ENCODE results near the gene ZNF750.

ZNF750 gene

DNA sequence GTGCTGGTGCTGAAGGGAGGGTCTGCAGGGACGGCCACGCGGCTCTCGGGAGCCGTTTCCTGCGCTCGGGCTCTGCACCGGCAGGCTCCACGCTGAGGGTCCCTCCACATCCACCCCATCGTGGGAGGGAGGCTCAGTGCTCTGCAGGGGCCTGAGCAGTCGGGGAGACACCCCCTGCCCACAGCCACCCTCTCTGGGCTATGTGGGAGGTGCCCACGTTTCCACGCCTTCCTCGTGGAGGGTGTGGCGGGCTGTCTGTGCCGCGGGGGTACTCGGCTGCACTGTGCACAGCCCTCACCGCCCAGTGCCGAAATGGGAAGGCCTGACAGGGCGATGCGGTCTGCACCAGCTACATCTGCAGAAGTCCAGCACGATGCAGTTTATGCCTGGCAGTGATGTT, 25.5 kb upstream of the ZNF750 start:
- no peaks in the 10 kb centered on the region for H3K27me3 ChIP-seq (replicated peaks; ENCODE audit: insufficient read depth, low read length)
- H3K4me3 ChIP-seq (ENCODE audit: low read length), result no peak overlapping the region
- H3K4me2 ChIP-seq (ENCODE audit: low read depth, low read length), result no peak overlapping the region
- H3K27ac ChIP-seq (ENCODE audit: low read length), result no peak overlapping the region
- DNase-seq, result no peak
- H3K9me2 ChIP-seq (replicated peaks; ENCODE audit: insufficient read depth, low read length), result no peaks in the 10 kb centered on the region
- no peak for TF ChIP-seq EZH2 (optimal IDR thresholded peaks at IDR 0.05; ENCODE audit: low read depth, low read length)
- TF ChIP-seq, protein P1, sequence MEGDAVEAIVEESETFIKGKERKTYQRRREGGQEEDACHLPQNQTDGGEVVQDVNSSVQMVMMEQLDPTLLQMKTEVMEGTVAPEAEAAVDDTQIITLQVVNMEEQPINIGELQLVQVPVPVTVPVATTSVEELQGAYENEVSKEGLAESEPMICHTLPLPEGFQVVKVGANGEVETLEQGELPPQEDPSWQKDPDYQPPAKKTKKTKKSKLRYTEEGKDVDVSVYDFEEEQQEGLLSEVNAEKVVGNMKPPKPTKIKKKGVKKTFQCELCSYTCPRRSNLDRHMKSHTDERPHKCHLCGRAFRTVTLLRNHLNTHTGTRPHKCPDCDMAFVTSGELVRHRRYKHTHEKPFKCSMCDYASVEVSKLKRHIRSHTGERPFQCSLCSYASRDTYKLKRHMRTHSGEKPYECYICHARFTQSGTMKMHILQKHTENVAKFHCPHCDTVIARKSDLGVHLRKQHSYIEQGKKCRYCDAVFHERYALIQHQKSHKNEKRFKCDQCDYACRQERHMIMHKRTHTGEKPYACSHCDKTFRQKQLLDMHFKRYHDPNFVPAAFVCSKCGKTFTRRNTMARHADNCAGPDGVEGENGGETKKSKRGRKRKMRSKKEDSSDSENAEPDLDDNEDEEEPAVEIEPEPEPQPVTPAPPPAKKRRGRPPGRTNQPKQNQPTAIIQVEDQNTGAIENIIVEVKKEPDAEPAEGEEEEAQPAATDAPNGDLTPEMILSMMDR (IDR thresholded peaks at IDR 0.05; ENCODE audit: low read length), result no peak
- TF ChIP-seq EZH2phosphoT487 (IDR thresholded peaks at IDR 0.05; ENCODE audit: low read length), result no peak
- H3F3A ChIP-seq (ENCODE audit: insufficient read depth, low read length), result peaks cover 18% of the 10 kb centered on the region
- no peak overlapping the region for H3K9ac ChIP-seq (ENCODE audit: low read length)
- H3K4me1 ChIP-seq (ENCODE audit: low read length), result peaks cover 24% of the 10 kb centered on the region
- H3K79me2 ChIP-seq (ENCODE audit: low read length), result peaks cover 16% of the 10 kb centered on the region
- H3K9me3 ChIP-seq (replicated peaks; ENCODE audit: insufficient read depth, low read length), result no peaks in the 10 kb centered on the region
- H3K36me3 ChIP-seq (replicated peaks; ENCODE audit: insufficient read depth, low read length), result no peaks in the 10 kb centered on the region
- no peak overlapping the region for H2AFZ ChIP-seq (ENCODE audit: low read length)
- H4K20me1 ChIP-seq (ENCODE audit: insufficient read depth, low read length), result no peaks in the 10 kb centered on the region

DNA sequence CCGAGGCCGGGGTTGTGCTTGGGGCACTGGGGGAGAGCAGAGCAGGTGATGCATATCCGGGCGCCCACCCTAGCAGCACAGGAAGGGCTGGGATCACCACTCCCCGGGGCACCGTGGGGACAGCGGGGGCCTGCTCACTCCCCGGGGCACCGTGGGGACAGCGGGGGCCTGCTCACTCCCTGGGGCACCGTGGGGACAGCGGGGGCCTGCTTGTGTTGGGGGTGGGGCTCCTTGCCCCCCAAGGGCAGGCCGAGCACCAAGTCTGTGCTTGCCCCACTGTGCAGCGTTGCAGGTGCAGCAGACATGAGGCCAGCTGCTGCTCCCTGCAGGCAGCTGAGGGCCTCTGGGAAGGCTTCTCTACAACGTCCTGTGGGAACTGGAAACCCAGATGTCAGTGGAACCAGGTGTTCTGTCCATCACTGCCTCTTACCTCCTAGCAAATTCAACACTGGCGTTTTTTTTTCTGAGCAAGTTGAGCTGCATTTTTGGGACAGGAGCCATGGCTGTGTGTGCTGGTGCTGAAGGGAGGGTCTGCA, 25.0 kb upstream of the ZNF750 start:
- Histone ChIP-seq H3K4me1 (ENCODE audit: low read length) (peaks cover 24% of the 10 kb centered on the region), H3K27me3 (replicated peaks; ENCODE audit: insufficient read depth, low read length) (no peaks in the 10 kb centered on the region), H3K9me3 (replicated peaks; ENCODE audit: insufficient read depth, low read length) (no peaks in the 10 kb centered on the region), H4K20me1 (ENCODE audit: insufficient read depth, low read length) (no peaks in the 10 kb centered on the region), H3K4me2 (ENCODE audit: low read depth, low read length) (peak overlapping the region; percentile 53; the same call in 1 of the 2 replicates), H2AFZ (ENCODE audit: low read length) (no peak overlapping the region), H3K27ac (ENCODE audit: low read length) (peak overlapping the region; percentile 85), H3K9ac (ENCODE audit: low read length) (peak overlapping the region; percentile 44; the same call in 1 of the 2 replicates), H3K79me2 (ENCODE audit: low read length) (peaks cover 16% of the 10 kb centered on the region), H3K9me2 (replicated peaks; ENCODE audit: insufficient read depth, low read length) (no peaks in the 10 kb centered on the region), H3K4me3 (ENCODE audit: low read length) (no peak overlapping the region), H3K36me3 (replicated peaks; ENCODE audit: insufficient read depth, low read length) (no peaks in the 10 kb centered on the region), H3F3A (ENCODE audit: insufficient read depth, low read length) (peaks cover 18% of the 10 kb centered on the region)
- no peak for TF ChIP-seq EZH2 (optimal IDR thresholded peaks at IDR 0.05; ENCODE audit: low read depth, low read length)
- TF ChIP-seq, protein P1 (IDR thresholded peaks at IDR 0.05; ENCODE audit: low read length), result no peak
- TF ChIP-seq EZH2phosphoT487 (IDR thresholded peaks at IDR 0.05; ENCODE audit: low read length), result no peak
- DNase-seq, result no peak

DNA sequence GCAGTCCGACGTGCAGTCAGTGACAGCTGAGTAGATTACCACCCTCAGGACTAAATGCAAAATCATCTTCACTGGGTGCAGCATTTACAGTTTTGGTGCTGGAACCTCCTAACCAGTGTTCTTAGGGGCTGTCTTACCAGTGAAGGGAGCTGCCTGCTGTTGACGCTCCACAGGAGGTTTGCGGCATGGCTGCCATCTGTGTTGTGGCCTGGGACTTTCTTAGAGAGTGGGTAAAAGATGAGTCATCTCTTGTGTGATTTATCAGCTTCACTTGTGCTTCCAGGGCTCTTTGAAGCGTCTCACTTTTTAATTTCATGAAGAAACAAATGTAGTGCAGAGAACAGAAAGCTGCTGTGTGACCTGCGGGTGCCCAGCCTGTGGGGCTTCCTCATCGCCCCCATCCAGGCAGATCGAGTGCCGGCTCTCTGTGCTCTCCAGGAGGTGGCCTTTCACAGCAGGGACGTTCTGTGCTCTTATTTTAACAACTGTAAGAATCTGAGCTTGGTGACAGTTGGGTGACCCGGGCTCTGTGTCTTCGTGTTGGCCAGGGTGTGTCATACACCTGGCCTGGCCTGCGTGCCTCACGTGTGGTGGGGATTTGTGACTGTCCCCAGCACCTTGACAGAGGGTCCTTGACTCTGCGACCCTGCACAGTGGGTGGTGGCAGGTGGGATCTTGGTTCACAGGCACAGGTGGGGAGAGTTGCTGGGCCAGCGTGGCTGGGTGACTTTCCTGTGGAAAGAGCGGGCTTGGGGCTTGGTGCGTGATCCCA, 24.3 kb upstream of the ZNF750 start:
- H3K4me3 ChIP-seq (ENCODE audit: low read length), result 0 out of 2 replicates have a peak overlapping the region, but pooled peaks have one; percentile 9
- no peaks in the 10 kb centered on the region for H3K9me3 ChIP-seq (replicated peaks; ENCODE audit: insufficient read depth, low read length)
- H2AFZ ChIP-seq (ENCODE audit: low read length), result peak overlapping the region; percentile 63; the same call in 1 of the 2 replicates
- H3K9ac ChIP-seq (ENCODE audit: low read length), result peak overlapping the region; percentile 44; the same call in 1 of the 2 replicates
- no peaks in the 10 kb centered on the region for H3K9me2 ChIP-seq (replicated peaks; ENCODE audit: insufficient read depth, low read length)
- H3K4me1 ChIP-seq (ENCODE audit: low read length), result peaks cover 24% of the 10 kb centered on the region
- H4K20me1 ChIP-seq (ENCODE audit: insufficient read depth, low read length), result no peaks in the 10 kb centered on the region
- H3K27ac ChIP-seq (ENCODE audit: low read length), result peak overlapping the region; percentile 85
- peaks cover 16% of the 10 kb centered on the region for H3K79me2 ChIP-seq (ENCODE audit: low read length)
- DNase-seq, result peak; percentile 64
- H3K27me3 ChIP-seq (replicated peaks; ENCODE audit: insufficient read depth, low read length), result no peaks in the 10 kb centered on the region
- peaks cover 18% of the 10 kb centered on the region for H3F3A ChIP-seq (ENCODE audit: insufficient read depth, low read length)
- TF ChIP-seq EZH2 (optimal IDR thresholded peaks at IDR 0.05; ENCODE audit: low read depth, low read length), result no peak
- TF ChIP-seq EZH2phosphoT487 (IDR thresholded peaks at IDR 0.05; ENCODE audit: low read length), result no peak
- TF ChIP-seq, protein P1 (IDR thresholded peaks at IDR 0.05; ENCODE audit: low read length), result no peak
- peak overlapping the region; percentile 53 for H3K4me2 ChIP-seq (ENCODE audit: low read depth, low read length)
- H3K36me3 ChIP-seq (replicated peaks; ENCODE audit: insufficient read depth, low read length), result no peaks in the 10 kb centered on the region

All from MM.1S (cell line).